ENCODE results near the gene FIG4. TPM values are rescaled to one million over a fixed set of nuclear protein-coding genes. Genes with fewer than 3 reads are reported as not detected.
"Not testable (repeated sequence)": the region's sequence is repeated elsewhere in the genome, so short reads cannot be mapped to it uniquely, and the experiment has no call there.

Gene FIG4
- total and polyA plus RNA-seq, 2 experiments from 2014 or later, result 8.0 to 10.9 TPM

DNA sequence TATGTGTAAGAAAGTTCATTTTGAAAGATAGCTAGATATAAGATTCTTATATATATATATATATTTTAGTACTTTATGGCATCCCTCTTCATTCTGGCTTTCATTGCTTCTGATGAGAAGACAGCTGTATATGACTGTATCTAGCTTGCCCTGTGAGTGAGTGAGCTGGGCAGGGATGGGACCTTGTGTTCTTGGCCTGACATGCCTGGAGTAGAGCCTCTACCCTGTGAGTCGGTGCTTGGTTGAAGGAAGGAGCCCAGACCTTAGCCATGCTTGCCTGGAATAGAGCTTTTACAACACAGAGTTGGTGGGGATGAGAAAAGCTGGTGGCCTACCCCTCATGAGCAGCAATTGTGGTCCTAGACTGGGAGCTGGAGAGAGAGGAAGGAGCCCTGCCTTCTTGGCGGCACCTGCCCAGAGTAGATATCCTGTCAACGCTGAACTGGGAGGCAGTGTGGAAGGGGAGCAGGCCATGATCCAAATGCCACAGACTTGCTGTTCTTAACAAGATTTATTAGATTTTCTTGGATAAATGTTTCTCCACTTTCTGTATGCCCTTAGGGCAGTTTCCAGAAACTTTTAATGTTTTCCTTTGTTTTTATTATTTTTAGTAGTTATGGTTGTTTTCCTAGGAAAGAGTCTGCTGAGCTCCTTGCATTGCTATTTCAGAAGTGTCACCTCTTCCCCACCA lies 31.6 kb downstream of the FIG4 start:
- Histone ChIP-seq H3K27me3 (no peaks in the 10 kb centered on the region), H2AFZ (no peak overlapping the region), H3K4me3 (no peak overlapping the region), H3K27ac (no peak overlapping the region), H3K79me2 (no peaks in the 10 kb centered on the region), H3K36me3 (replicated peaks; ENCODE audit: insufficient read depth, low read depth) (no peaks in the 10 kb centered on the region), H3K9me2 (replicated peaks; ENCODE audit: insufficient read depth) (no peaks in the 10 kb centered on the region), H3K4me1 (ENCODE audit: insufficient read depth) (no peaks in the 10 kb centered on the region), H4K20me1 (ENCODE audit: insufficient read depth, poor library complexity, severe bottlenecking) (no peaks in the 10 kb centered on the region), H3K9me3 (ENCODE audit: low read depth) (no peaks in the 10 kb centered on the region), H3K4me2 (no peak overlapping the region)
- TF ChIP-seq EZH2phosphoT487 (IDR thresholded peaks at IDR 0.05; ENCODE audit: low read depth, severe bottlenecking, unreplicated experiment) (no peak), EZH2 (IDR thresholded peaks at IDR 0.05; ENCODE audit: borderline replicate concordance) (no peak)
- TF ChIP-seq, protein P1, sequence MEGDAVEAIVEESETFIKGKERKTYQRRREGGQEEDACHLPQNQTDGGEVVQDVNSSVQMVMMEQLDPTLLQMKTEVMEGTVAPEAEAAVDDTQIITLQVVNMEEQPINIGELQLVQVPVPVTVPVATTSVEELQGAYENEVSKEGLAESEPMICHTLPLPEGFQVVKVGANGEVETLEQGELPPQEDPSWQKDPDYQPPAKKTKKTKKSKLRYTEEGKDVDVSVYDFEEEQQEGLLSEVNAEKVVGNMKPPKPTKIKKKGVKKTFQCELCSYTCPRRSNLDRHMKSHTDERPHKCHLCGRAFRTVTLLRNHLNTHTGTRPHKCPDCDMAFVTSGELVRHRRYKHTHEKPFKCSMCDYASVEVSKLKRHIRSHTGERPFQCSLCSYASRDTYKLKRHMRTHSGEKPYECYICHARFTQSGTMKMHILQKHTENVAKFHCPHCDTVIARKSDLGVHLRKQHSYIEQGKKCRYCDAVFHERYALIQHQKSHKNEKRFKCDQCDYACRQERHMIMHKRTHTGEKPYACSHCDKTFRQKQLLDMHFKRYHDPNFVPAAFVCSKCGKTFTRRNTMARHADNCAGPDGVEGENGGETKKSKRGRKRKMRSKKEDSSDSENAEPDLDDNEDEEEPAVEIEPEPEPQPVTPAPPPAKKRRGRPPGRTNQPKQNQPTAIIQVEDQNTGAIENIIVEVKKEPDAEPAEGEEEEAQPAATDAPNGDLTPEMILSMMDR (IDR thresholded peaks at IDR 0.05; ENCODE audit: poor library complexity), result no peak
- WGBS (ENCODE audit: low lambda C conversion rate, missing lambda C conversion rate), result 96% methylated on average over 3 of the region's 3 CpGs
- no peak for DNase-seq (ENCODE audit: low spot score)

DNA sequence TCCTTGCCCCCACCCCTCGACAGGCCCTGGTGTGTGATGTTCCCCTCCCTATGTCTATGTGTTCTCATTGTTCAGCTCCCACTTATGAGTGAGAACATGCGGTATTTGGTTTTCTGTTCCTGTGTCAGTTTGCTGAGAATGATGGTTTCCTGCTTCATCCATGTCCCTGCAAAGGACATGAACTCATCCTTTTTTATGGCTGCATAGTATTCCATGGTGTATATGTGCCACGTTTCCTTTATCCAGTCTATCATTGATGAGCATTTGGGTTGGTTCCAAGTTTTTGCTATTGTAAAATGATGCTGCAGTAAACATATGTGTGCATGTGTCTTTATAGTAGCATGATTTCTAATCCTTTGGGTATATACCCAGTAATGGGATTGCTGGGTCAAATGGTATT lies 34.2 kb downstream of the FIG4 start:
- not testable (repeated sequence) for H3K9me3 ChIP-seq (ENCODE audit: low read depth); DNase-seq (ENCODE audit: low spot score); H4K20me1 ChIP-seq (ENCODE audit: insufficient read depth, poor library complexity, severe bottlenecking); H3K9me2 ChIP-seq (replicated peaks; ENCODE audit: insufficient read depth); H3K27me3 ChIP-seq; H3K36me3 ChIP-seq (replicated peaks; ENCODE audit: insufficient read depth, low read depth); H3K79me2 ChIP-seq; H2AFZ ChIP-seq; H3K4me2 ChIP-seq; H3K27ac ChIP-seq; H3K4me3 ChIP-seq; H3K4me1 ChIP-seq (ENCODE audit: insufficient read depth)
- WGBS (ENCODE audit: low lambda C conversion rate, missing lambda C conversion rate), result 89% methylated on average over 3 of the region's 3 CpGs

GRCh38 chr6:109736273-109737025 lies 45.4 kb downstream of the FIG4 start:
- H4K20me1 ChIP-seq (ENCODE audit: insufficient read depth, poor library complexity, severe bottlenecking), result no peaks in the 10 kb centered on the region
- no peaks in the 10 kb centered on the region for H3K36me3 ChIP-seq (replicated peaks; ENCODE audit: insufficient read depth, low read depth)
- 64% methylated on average over 1 of the region's 1 CpG for WGBS (ENCODE audit: low lambda C conversion rate, missing lambda C conversion rate)
- DNase-seq (ENCODE audit: low spot score), result no peak
- TF ChIP-seq EZH2 (IDR thresholded peaks at IDR 0.05; ENCODE audit: borderline replicate concordance), result no peak
- TF ChIP-seq, protein P1 (IDR thresholded peaks at IDR 0.05; ENCODE audit: poor library complexity), result no peak
- no peak for TF ChIP-seq EZH2phosphoT487 (IDR thresholded peaks at IDR 0.05; ENCODE audit: low read depth, severe bottlenecking, unreplicated experiment)
- no peak overlapping the region for H3K4me3 ChIP-seq
- no peaks in the 10 kb centered on the region for H3K27me3 ChIP-seq
- no peak overlapping the region for H3K4me2 ChIP-seq
- no peak overlapping the region for H3K27ac ChIP-seq
- H2AFZ ChIP-seq, result no peak overlapping the region
- H3K4me1 ChIP-seq (ENCODE audit: insufficient read depth), result no peaks in the 10 kb centered on the region
- no peaks in the 10 kb centered on the region for H3K9me3 ChIP-seq (ENCODE audit: low read depth)
- no peaks in the 10 kb centered on the region for H3K79me2 ChIP-seq
- no peaks in the 10 kb centered on the region for H3K9me2 ChIP-seq (replicated peaks; ENCODE audit: insufficient read depth)

DNA sequence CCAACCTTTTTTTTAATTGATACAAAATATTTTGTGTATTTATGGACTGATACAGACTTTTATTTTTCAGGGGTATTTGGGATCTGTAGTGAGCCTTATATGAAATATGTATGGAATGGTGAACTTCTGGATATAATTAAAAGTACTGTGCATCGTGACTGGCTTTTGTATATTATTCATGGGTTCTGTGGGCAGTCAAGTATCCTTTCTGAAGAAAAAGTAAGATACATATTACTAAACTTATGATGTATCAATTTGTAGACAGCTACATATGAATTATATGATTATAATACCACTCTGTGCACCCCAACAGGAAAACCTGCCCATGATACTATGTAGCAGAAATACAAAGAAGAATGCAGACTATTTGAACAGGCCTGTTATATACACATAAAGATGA lies 47.2 kb downstream of the FIG4 start:
- TF ChIP-seq, protein P1 (IDR thresholded peaks at IDR 0.05; ENCODE audit: poor library complexity), result no peak
- TF ChIP-seq EZH2phosphoT487 (IDR thresholded peaks at IDR 0.05; ENCODE audit: low read depth, severe bottlenecking, unreplicated experiment), result no peak
- no peak for TF ChIP-seq EZH2 (IDR thresholded peaks at IDR 0.05; ENCODE audit: borderline replicate concordance)
- no peaks in the 10 kb centered on the region for H3K9me2 ChIP-seq (replicated peaks; ENCODE audit: insufficient read depth)
- no peak overlapping the region for H2AFZ ChIP-seq
- 76% methylated on average over 1 of the region's 1 CpG for WGBS (ENCODE audit: low lambda C conversion rate, missing lambda C conversion rate)
- no peaks in the 10 kb centered on the region for H3K36me3 ChIP-seq (replicated peaks; ENCODE audit: insufficient read depth, low read depth)
- no peaks in the 10 kb centered on the region for H3K27me3 ChIP-seq
- H3K27ac ChIP-seq, result no peak overlapping the region
- H4K20me1 ChIP-seq (ENCODE audit: insufficient read depth, poor library complexity, severe bottlenecking), result no peaks in the 10 kb centered on the region
- no peak overlapping the region for H3K4me2 ChIP-seq
- no peaks in the 10 kb centered on the region for H3K4me1 ChIP-seq (ENCODE audit: insufficient read depth)
- H3K79me2 ChIP-seq, result no peaks in the 10 kb centered on the region
- no peak for DNase-seq (ENCODE audit: low spot score)
- no peaks in the 10 kb centered on the region for H3K9me3 ChIP-seq (ENCODE audit: low read depth)
- H3K4me3 ChIP-seq, result no peak overlapping the region
